Activated CD4-positive, alpha-beta T cell treated with anti-CD3 and anti-CD28 coated beads, Interleukin-2, Interleukin-6, amounts not matched to agents 100 ng/mL and 50 ng/mL, durations not matched to agents 16 hours and 8 hours (primary cell): Measurements from ENCODE around the gene BCL11B.
"Not testable (repeated sequence)": the region's sequence is repeated elsewhere in the genome, so short reads cannot be mapped to it uniquely, and the experiment has no call there.

ENCODE experiments used
- DNase-seq: peaks from one replicate; pipeline ENCODE4 v3.0.0-alpha.2; 2020

Gene BCL11B

DNA sequence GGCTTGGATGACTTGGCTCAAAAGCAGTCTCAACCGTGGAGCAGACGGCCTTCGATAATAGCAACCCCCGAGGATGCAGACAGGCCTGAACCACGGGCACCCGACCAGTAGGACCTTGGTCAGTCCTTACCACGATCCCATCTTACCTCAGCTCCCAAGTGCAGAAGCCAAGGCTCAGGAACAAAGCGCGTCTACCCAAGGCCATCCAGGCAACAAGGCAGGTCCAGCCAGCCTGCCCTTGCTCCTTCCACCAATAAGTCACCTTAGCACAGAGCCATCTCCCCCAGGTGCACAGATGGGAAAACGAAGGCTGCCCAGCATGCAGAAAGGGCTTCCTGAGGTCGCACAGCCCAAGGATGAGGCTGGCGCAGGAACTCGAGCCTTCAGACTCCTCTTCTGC lies 77.3 kb downstream of the BCL11B start:
- DNase-seq: no peak

DNA sequence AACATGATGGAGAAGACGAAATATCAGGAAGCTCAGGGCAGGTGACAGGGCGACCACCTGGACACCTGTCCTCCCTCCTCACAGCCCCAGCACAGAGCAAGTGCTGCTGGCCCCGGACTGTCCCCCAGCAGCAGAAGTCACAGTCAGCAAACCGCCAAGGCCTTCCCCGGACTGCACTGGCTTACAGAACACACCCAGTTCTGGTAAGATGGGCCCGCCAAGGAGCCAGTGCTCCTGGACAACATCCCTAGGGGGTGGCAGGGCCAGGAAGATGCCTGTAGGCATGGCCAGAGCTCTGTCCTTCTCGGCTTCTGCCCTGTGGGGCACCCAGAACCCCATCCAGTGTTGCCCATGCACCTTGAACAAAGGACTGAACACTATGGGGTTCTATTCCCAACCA lies 77.9 kb downstream of the BCL11B start:
- DNase-seq: no peak

DNA sequence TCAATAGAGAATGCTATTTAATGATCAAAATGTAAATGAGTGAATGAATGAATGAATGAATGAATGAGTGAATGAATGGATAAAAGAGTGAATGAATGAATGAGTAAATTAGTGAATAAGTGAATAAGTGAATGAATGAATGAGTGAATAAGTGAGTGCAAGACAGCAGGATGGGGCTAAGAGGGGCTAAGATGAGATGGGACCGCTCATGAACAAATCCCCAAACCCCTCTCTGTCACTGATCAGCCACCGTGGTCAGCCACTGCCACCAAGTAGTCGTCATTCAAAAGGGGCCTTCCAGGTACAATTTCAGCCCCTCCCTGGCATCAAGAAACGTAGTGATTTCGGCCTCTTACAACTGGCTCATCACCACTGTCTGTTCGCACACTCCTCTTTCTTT lies 79.2 kb downstream of the BCL11B start:
- DNase-seq: no peak

DNA sequence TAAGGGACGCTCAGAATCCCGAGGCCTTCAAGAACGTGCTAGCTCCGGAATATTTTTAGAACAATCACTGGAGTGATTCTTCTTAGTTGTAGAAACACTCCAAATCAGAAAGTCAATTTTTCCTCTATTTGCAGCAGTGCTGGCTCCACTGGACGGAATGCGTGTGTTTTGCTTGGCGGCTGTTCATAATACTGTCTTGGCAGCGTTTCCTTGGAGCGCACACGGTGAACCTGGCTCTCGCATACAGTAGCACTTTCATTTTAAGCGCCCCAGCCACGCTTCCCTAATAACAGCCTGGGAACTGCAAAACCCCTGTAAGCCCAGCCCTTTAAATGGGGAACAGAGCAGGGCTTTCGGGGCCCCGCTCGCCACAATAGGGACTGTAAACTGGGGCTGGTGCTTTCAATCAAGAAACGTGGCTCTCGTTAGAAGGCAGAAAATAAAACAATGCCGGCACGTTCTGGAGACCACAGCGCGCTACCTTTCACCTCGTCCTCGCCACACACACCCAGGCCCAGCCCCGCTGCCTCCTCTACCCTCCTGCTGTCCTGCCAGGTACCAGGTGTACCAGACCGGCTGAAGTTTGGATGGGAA lies 79.9 kb downstream of the BCL11B start:
- peak; percentile 48 for DNase-seq

DNA sequence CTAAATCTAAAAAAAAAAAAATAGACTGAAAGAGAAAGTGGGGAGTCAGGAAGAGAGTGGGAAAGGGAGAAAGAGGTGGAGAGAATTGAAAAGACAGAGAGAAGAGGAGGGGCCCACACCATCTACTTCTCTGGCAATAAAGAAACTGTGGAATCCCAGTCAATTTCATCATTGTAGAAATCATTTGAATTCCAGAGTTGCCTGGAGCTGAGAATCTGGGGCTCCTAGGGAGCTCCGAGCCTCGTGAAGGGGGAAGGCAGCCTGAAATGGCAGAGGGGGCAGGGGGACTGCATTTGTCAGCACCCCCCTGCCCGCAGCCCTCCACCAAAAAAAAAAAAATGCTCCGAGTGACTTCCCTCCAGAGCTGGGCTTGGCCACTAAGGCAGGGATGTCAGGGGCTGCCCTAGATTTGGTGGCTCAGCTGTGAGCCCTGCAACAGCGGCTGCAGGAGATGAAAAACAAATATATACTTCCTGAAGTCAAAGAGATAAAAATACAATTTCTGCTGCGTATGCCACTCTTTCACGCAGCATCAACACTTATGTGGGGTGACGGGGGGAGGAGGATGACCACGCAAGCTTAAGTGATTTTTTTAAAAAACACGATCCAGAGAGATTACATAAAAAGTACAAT lies 80.5 kb downstream of the BCL11B start:
- DNase-seq: no peak

DNA sequence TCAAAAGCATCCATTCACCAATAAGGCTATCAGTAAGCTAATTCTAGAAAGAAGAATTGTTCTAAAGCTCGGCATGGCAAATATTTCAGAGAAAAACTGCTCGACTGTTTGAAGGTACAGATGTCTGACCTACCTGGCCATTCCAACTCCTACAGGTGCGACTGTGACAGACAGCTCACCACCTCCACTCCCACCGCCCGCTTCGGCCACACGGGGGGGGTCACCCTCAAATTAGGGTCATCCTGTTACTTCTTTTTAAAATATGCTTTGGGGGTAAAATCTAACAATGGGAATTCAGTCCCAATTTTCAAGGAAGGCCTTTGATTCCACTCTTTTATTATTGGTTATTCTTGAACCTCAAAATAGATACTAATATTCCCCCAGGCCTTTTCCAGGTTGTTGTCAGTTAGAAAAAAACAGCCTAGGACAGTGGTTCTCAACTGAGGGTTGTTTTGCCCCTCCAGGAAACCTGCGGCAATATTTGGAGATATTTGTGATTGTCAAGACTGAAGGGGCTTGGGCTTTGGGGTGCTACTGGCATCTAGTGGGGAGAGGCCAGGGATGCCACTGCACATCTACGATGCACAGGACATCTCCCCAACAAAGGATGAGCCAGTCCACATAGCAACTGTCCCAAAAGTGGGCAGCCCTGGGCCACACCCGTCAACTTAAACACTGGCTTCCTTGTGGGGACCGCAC lies 81.2 kb downstream of the BCL11B start:
- DNase-seq: peak; percentile 42

DNA sequence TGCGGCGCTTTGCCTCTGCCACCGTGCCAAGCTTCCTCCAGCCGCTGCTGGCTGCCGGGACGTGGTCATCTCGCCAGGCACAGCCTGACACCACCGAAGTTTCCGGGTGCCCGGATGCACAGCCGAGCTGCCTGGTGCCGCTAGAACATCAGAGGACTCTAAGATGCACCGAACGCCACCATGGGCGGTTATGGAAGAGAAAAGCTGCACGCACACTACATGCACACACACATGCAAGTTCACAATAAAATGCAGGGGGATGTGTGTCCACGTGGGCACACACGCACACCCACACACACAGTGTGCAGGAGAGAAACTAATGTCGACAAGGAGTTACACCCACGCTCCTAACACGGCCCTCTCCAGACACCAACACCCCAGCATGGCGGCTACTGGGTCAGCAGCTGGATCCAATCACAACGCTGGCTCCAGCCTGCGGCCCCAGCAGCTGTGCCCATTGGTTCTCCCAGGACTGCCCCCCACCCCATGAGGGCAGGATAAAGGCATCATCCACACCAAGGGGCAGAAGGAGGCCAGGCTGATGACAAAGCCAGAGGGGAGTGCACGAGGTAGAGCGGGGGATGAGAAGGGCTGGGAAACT lies 82.7 kb downstream of the BCL11B start:
- DNase-seq: peak; percentile 75

DNA sequence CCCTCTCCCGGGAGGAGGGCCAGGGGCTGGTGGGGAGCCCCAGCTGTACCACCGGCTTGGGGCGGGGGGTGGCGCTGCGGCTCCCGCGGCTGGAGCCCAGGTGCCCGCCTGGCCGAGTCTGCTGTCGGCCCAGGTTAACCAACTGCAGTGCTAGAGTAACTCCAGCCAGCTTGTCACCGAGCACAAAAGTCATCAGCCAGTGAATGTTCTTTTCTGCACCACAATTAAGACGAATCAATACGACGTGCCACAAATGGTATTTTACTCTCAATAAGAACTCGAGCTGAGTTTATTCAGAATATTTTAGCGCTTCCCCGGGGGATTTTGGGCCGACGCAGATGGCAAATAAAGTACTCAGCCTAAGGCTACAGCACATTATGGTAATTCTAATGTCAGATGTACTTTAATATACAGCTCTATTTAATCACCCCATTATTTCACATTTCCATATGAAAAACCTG lies 83.2 kb downstream of the BCL11B start:
- peak; percentile 69 for DNase-seq

DNA sequence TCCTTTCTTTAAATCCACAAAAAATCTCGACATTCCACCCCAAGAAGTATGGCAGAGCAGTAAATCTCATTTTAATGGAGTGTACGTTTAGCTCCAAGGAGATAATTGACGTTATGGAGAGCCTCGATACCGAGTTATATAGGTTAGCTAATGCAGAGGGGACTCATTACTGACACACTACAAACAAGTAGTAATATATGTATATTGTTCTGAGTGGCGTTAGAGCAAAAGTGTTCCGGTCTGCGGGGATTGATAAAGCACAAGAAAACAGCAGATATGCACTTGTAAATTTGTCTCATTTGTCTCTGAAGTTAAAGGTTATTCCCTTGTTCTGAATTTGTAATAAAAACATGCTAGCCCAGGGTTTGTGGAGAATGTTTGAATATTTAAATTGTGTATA lies 84.1 kb downstream of the BCL11B start:
- DNase-seq: peak; percentile 63

DNA sequence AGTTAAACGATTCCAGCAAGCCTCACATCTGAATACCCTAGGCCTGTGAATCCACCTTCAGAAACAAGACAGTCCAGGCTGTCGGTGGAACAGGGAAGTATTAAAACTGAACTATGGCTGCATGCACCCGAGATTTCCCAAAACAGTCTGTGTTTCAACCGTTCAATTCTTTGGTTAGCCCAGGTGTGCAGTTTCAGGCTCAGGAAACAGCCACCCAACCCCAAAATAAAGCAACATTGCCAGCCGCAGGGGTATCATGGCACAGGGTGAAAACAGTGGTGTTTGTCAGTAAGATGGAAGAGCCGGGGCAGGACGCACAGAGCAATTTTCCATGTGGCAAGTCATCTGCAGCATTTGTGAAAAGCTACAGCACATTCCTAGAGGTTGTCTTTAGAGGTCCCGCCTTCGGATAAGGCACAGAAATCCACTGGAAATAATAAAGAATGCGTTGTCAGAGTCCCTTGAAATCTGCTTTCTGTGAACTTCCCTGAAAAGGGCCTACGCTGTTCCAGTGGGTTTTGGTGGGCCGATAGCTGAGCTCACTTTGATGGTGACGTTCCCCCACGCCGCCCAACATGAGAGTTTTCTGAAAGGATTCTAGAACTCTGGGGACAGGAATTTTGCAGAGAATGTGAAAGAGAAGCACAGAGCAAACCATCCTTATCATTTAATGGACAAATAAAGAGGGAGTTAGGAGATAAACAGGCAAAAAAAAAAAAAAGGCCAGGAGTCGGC lies 84.9 kb downstream of the BCL11B start:
- DNase-seq: no peak

DNA sequence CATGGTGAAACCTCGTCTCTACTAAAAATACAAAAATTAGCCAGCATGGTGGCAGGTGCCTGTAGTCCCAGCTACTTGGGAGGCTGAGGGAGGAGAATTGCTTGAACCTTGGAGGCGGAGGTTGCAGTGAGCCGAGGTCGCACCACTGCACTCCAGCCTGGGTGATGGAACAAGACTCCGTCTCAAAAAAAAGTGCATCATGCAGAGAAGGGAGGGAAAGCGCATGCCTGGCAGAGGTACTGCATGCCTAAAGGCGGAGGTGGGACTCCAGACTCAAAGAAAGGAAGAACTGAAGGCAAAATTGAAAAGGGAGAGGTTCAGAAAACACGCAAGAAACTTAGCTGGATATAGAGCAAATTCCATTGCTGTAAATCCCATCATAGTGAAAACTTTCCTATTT lies 85.7 kb downstream of the BCL11B start:
- DNase-seq: not testable (repeated sequence)

DNA sequence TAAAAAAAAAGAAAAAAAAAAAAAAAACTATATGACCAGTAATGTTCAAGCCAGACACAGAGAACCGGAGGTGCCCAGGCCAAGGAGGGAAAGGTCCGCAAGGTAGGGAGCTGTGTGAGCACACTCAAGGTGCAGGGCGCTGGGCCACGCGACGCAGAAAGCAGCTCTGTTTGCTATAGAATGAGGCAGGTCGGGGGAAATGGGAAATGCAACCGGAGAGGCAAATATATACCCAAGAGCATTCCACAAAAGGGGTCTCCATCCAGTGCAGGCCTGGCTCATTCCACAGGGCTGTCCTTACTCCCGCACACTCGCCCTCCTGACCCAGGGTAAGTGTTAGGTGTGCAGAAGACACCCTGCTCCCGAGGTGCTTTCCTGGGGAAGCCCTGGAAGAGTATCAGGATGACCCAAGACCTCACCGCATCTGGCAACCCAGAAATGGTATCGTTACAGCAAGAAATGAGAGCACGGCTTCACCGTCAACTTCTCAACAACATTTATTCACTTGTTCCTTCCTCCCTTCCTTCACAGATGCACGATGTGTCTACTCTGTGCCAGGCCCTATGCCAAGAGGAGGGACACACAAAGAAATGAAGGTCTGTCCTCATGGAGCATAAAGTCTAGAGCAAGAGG lies 86.4 kb downstream of the BCL11B start:
- no peak for DNase-seq

DNA sequence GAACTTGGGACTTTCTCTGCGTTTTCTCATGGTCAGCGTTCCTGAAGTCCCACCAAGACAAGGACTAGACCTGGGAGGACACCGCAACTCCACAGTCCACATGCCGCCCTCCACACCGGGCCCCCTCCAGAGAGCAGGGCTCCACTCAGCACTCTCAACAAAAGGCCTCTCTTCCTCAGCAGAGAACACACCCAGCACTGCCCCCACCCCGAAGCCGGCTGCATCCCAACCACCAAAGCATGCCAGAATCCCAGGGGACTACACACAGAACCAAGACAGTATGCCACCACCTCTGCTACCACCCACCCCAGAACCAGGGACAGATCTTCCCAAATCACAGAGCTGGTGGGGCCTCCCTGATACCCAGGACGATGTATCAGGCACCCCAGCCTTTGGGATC lies 88.3 kb downstream of the BCL11B start:
- DNase-seq: no peak

DNA sequence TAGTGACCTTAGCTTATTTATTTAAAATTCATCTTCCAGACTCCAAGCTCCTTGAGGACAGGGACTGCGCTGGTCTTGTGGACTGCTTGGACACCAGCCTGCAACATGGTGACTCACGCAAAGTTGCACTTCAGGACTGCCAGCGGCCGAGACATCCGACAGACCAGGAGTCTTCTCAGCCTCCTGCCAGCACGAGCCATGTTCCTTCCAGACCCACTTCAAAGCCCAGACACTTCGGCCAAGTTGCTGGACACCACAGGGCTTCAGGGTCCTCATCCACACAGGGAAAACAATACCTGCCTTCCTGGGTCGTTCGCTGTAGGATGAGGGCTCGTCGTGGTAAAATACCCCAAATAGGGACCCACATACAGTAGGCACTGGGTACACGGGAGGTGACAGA lies 88.7 kb downstream of the BCL11B start:
- no peak for DNase-seq

DNA sequence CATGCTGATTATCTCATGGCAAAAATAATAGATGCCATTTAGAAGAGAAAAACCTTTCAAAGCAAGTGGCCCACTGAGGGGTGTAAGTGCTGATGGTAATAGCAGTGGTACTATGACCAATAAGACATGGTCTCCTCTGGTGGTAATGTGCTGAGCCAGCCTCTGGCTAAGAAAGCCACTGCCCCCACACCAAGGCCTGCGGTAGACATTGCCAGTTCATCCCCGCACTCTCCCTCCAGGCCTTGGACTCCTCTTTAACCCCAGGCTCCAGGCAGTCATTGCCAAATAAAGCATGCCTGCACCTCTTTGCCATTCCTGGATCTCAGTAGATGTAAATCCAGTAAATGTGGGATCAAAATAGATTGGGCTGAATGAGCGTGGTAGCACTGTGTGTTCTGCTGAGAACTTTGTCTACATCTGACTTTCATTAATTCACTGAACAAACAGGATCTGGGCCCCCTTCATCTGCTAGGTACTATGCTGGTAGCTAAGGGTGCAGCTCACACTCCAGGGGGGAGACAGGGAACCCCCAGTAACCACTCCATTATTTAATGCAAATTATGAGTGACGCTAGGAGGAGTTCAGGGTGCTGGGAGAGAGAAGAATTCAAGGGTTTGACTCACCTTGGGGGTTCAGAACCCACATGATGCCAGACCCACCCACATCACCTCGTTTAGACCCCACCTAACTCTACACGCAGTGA lies 89.3 kb downstream of the BCL11B start:
- no peak for DNase-seq

DNA sequence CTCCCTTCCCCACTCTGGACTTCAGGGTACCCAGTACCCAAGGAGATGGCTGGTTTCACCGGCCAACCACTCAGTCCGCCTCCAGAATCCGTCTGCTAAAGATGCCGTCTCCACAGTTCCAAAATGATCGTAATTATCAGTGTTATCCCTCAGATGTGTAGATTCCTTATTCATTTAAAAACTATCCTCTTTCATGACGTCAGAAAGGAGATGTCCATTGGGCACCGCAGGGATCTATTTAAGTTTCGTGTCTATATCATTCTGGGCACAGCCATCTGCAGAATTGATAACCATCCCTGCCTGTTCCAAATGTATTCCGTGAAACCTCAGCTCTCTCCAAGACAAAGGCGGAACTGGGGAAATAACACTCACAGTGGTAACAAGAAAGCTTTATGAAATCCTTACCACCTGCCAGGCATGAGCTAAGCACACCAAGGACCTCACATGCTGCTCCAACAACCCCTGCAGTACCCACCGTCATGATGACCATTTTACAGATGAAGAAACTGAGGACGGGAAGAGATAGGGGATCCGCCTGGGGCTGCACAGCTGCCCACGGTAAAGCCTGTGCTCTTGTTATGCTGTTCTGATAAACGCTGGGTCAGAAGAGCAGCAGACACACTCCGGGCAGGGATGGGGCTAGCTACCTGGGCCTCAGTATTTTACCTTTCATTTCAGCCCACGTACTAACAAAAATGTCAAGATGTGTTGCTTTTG lies 90.0 kb downstream of the BCL11B start:
- no peak for DNase-seq

DNA sequence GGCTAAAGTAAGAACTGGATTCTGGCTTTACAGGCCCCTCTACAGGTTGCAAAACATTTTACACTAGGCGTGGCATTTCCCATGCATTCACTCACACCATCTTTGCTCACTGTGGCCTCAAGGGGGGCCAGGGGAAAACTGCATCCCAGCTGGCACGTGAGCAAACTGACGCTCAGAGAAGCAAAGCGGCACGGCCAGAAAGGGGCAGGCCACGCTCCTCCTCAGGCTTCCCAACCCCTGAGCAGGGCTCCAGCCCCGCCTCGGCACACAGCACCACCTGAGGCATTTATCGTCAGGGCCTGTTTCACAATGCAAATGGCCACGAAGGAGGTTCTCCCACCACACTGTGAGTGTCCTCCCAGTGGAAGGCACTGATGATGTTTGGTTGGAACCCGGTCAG lies 90.8 kb downstream of the BCL11B start:
- no peak for DNase-seq

DNA sequence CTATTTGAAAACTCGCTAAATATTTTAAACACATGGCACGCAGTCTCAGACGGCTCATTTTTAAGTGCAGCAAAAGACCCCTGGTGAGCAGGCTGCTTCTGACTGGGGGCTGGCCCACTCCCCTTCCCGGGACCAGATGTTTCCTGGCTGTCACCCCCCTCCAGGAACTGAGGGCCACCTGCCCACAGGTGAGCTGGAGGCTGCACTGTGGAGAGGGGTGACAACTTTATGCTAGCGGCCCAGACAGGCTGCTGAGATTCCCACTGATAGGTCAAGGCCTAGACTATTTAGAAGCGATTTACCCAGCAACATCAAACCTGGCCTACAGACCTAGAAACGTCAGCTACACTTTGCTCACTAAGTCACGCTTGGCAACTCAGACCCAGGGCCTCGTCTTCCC lies 92.1 kb downstream of the BCL11B start:
- no peak for DNase-seq

DNA sequence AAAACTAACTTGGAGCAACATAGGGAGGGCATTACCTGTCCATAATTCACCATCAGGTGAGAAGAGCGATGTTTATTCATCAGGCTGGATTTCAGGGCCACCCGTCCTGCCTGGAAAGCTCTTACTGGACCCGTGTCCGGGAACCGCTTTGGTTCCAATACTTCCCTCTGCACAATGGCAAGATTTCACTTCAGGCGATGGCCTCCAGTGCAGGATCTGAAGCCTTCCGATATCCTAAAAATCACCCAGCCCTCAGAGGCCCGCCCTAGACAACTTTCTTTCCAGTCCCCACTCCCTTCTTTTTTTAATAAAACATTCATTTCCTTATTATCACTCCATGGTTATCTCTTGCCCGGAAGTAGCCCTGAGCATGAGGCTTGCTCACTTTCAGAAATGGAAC lies 92.5 kb downstream of the BCL11B start:
- DNase-seq: no peak

DNA sequence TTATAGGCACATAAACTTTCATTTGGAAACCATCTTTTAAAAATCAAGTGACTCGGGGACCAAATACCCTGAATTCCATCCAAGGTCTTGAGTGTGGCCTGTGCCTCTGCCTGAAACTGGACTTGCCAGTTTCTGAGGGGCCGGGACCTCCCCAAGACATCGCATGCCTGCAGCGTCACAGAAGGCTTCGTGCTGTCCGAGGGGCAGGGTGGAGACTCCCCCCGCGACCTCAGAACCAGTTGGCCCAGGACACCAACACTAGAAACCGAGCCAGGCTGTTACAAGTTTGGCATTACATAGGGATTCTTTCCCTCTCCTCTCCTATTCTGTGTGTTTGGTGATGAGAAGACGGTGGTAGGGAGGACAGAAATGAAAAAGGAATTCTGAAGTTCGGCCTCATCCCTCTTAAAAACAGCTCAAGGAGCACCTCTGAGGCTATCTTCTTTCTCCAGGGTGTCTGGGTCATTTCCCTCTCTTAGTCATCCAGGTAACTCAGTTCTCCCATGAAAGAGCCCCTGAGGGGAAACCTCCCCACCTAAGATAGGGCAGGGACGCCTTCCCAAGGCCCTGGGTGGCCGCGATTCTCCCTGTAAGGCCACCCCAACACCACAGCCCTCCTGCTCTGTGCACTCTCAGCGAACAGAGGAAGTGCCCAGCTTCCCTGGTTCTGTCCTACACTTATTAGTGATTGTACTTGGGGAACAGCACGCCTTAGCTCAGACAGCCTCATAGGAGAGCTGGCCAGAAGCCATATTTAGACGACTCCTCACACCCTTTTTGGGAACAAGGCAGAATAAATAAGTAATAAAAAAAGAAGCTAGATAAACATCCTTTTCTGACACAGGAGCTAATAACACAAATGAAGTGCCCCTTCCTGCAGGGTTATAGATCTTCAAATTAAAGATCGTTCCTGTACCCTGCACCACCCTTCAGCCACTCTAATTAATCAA lies 93.8 kb downstream of the BCL11B start:
- no peak for DNase-seq
